HL-60 (cell line): ENCODE results near the gene FGF12.

ENCODE experiments used
- CTCF ChIP-seq: IDR thresholded peaks from one replicate; pipeline ENCODE4 v1.5.1; 2011; ENCODE audit warnings: low read length, control low read depth, inconsistent platforms; ENCODE audit not compliant: insufficient read depth
- GABPA ChIP-seq: IDR thresholded peaks from 2 replicates; pipeline ENCODE4 v1.6.1; 2012; ENCODE audit warnings: low read depth
- POLR2AphosphoS5 ChIP-seq: IDR thresholded peaks from 2 replicates; pipeline ENCODE4 v1.6.1; 2012; ENCODE audit warnings: low read depth
- REST ChIP-seq: IDR thresholded peaks from 2 replicates; pipeline ENCODE4 v1.6.1; 2012; ENCODE audit warnings: low read depth; ENCODE audit not compliant: insufficient replicate concordance
- SPI1 ChIP-seq: IDR thresholded peaks from 2 replicates; pipeline ENCODE4 v1.6.1; 2012; ENCODE audit warnings: low read depth, mild to moderate bottlenecking, borderline replicate concordance

GRCh38 chr3:192155194-192155593 is 572.1 kb downstream of the FGF12 start:
- no peak for TF ChIP-seq CTCF
- TF ChIP-seq POLR2AphosphoS5: no peak
- no peak for TF ChIP-seq GABPA
- TF ChIP-seq REST: no peak
- TF ChIP-seq SPI1: no peak
